HEK293 (cell line): Measurements from ENCODE around the gene CDKAL1.

Experiments
- CTCF ChIP-seq: fragments of 450-650 bp; formaldehyde crosslinking; IDR thresholded peaks from 2 replicates; pipeline ENCODE4 v1.5.1; 2016; ENCODE audit warnings: missing biosample characterization, missing genetic modification characterization
- PATZ1 ChIP-seq: fragments of 450-650 bp; formaldehyde crosslinking; IDR thresholded peaks from 2 replicates; pipeline ENCODE4 v1.5.1; 2016; ENCODE audit warnings: missing biosample characterization, missing genetic modification characterization
- SALL2 ChIP-seq: fragments of 450-650 bp; formaldehyde crosslinking; IDR thresholded peaks from 2 replicates; pipeline ENCODE4 v1.5.0; 2017; ENCODE audit warnings: missing biosample characterization, mild to moderate bottlenecking, missing genetic modification characterization, borderline replicate concordance
- SCRT2 ChIP-seq: fragments of 450-650 bp; formaldehyde crosslinking; IDR thresholded peaks from 2 replicates; pipeline ENCODE4 v1.5.1; 2016; ENCODE audit warnings: missing biosample characterization, missing genetic modification characterization
- ZNF138 ChIP-seq: fragments of 450-650 bp; formaldehyde crosslinking; IDR thresholded peaks from 2 replicates; pipeline ENCODE4 v1.5.1; 2016; ENCODE audit warnings: missing biosample characterization, missing genetic modification characterization, borderline replicate concordance
- ZNF501 ChIP-seq: fragments of 450-650 bp; formaldehyde crosslinking; IDR thresholded peaks from 2 replicates; pipeline ENCODE4 v1.5.1; 2016; ENCODE audit warnings: missing biosample characterization, missing genetic modification characterization
- ZNF555 ChIP-seq: fragments of 450-650 bp; formaldehyde crosslinking; conservative IDR thresholded peaks from 2 replicates; pipeline ENCODE4 v1.5.1; 2017; ENCODE audit warnings: missing biosample characterization, mild to moderate bottlenecking, missing genetic modification characterization, inconsistent platforms
- ZNF560 ChIP-seq: fragments of 450-650 bp; formaldehyde crosslinking; IDR thresholded peaks from 2 replicates; pipeline ENCODE4 v1.5.1; 2017; ENCODE audit warnings: missing biosample characterization, missing genetic modification characterization, borderline replicate concordance
- ZNF791 ChIP-seq: fragments of 450-650 bp; formaldehyde crosslinking; IDR thresholded peaks from 2 replicates; pipeline ENCODE4 v1.5.1; 2016; ENCODE audit warnings: missing biosample characterization, missing genetic modification characterization
- ZSCAN4 ChIP-seq: fragments of 450-650 bp; formaldehyde crosslinking; IDR thresholded peaks from 2 replicates; pipeline ENCODE4 v1.5.1; 2017; ENCODE audit warnings: missing biosample characterization, missing genetic modification characterization

GRCh38 chr6:21190701-21191100, 656.4 kb downstream of the CDKAL1 start:
- TF ChIP-seq ZNF138 (tag by site-specific recombination) (no peak), CTCF (tag by site-specific recombination) (no peak), ZNF791 (tag by site-specific recombination) (no peak), ZSCAN4 (no peak), SCRT2 (tag by site-specific recombination) (no peak), SALL2 (tag by site-specific recombination) (no peak), ZNF555 (tag by site-specific recombination) (no peak), ZNF501 (tag by site-specific recombination) (no peak), PATZ1 (tag by site-specific recombination) (no peak), ZNF560 (tag by site-specific recombination) (no peak)
